Choroid plexus epithelial cell (primary cell): Measurements from ENCODE around the gene TBC1D2.

Experiments
- DNase-seq: peaks from one replicate; pipeline ENCODE4 v3.0.0-alpha.2; 2010; ENCODE audit warnings: low read depth
- H3K4me3 ChIP-seq: 2 replicates; pipeline ENCODE4 v1.5.1; 2011; ENCODE audit warnings: low read depth, mild to moderate bottlenecking, control low read depth, low read length, moderate library complexity
- CTCF ChIP-seq: conservative IDR thresholded peaks from 2 replicates; pipeline ENCODE4 v1.5.1; 2011; ENCODE audit warnings: low read depth, mild to moderate bottlenecking, control low read depth, inconsistent platforms, low read length, moderate library complexity

Gene TBC1D2

GRCh38 chr9:98225015-98225442 lies 30.4 kb downstream of the TBC1D2 start:
- TF ChIP-seq CTCF, result no peak
- no peak for DNase-seq

GRCh38 chr9:98222885-98223691 lies 32.4 kb downstream of the TBC1D2 start:
- no peak overlapping the region for H3K4me3 ChIP-seq
- peak; percentile 99 for DNase-seq
- no peak for TF ChIP-seq CTCF

More at GRCh38 chr9:98225015-98225442, 30.4 kb downstream of the TBC1D2 start:
- H3K4me3 ChIP-seq, result no peak overlapping the region

GRCh38 chr9:98220911-98221310 lies 34.5 kb downstream of the TBC1D2 start:
- no peak overlapping the region for H3K4me3 ChIP-seq
- no peak for TF ChIP-seq CTCF
- DNase-seq, result no peak

GRCh38 chr9:98219794-98220370 lies 35.6 kb downstream of the TBC1D2 start:
- TF ChIP-seq CTCF, result no peak
- H3K4me3 ChIP-seq, result no peak overlapping the region
- DNase-seq, result no peak

- no peak for TF ChIP-seq CTCF
- no peak overlapping the region for H3K4me3 ChIP-seq
- DNase-seq, result no peak
These were observed 36.1 kb downstream of the TBC1D2 start for GRCh38 chr9:98219364-98219716.

GRCh38 chr9:98218562-98219363 lies 36.7 kb downstream of the TBC1D2 start:
- DNase-seq, result peak; percentile 53
- no peak overlapping the region for H3K4me3 ChIP-seq
- no peak for TF ChIP-seq CTCF
